ENCODE results near the gene KIF5A.
"Not testable (repeated sequence)": the region's sequence is repeated elsewhere in the genome, so short reads cannot be mapped to it uniquely, and the experiment has no call there.

Gene KIF5A

DNA sequence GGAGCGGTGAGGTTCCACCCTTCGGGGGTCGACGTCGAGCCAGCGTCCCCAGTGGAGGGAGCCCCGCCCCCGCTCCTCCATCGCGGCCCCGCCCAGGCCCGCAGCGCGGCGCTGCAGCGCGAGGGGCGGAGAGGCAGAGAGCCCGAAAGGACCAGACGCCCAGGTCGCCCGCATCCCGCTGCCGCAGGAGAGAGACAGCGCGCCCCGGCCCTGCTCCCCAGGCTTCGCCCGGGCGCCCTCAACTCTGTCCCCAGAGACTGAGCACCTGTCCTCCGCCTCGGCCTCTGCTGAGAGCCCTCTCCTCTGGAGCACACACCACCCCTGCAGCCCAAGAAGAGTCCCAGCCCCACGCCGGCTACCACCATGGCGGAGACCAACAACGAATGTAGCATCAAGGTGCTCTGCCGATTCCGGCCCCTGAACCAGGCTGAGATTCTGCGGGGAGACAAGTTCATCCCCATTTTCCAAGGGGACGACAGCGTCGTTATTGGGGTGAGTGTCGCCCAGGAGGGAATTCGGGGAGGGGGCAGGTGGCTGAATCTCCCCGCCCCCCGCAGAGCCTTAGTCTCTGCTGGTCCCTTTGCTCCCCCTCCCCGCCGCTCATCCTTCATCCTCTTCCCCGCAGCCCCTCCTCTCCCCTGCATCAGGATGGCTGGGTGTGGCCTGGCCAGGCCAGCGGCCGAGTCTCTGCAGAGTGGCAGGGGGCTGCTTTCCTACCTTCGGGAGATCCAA lies at the start of gene KIF5A:
KIF5A (plus strand) TSS at position 136 of the 732 bp plus-strand sequence; CDS start at position 364, 228 bp downstream.
- DNase-seq: no peak

DNA sequence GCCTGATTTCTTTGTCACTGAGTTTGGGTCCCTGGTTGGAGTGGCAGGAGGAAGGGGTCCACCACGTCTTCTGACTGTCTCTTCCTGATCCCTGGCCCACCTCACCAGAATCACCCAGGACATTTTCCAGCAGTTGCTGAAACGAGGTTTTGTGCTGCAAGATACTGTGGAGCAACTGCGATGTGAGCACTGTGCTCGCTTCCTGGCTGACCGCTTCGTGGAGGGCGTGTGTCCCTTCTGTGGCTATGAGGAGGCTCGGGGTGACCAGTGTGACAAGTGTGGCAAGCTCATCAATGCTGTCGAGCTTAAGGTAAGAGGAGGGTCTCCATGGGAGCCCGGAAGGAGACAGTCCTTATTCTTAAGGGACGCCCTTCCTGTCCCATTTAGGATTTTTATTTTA lies 49.6 kb upstream of the KIF5A start:
- no peak for DNase-seq

DNA sequence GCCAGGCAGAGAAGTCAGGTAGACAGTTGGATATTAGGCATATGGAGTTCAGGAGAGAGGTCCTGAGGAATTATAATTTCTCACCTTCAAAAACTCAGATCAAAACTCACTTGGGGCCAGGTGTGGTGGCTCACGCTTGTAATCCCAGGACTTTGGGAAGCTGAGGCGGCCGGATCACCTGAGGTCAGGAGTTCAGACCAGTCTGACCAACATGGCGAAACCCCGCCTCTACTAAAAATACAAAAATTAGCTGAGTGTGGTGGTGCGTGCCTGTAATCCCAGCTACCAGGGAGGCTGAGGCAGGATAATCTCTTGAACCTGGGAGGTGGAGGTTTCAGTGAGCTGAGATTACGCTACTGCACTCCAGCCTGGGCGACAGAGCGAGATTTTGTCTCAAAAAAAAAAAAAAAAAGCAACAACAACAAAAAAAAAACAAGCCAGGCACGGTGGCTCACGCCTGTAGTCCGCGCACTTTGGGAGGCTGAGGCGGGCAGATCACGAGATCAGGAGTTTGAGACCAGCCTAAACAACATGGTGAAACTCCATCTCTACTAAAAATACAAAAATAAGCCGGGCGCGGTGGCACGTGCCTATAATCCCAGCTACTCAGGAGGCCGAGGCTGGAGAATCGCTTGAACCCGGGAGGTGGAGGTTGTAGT lies 47.4 kb upstream of the KIF5A start:
- not testable (repeated sequence) for DNase-seq

DNA sequence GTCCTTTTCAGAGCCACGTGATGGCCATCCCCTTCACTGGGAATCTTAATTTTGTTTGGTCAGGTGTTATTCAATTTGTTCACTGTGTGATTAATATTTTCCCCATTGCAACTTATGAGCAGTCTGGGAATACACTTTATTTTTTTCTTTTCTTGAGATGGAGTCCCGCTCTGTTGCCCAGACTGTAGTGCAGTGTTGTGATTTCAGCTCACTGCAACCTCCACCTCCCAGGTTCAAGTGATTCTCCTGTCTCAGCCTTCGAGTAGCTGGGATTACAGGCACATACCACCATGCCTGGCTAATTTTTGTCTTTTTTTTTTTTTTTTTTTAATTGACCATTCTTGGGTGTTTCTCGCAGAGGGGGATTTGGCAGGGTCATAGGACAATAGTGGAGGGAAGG lies 43.3 kb upstream of the KIF5A start:
- not testable (repeated sequence) for DNase-seq

DNA sequence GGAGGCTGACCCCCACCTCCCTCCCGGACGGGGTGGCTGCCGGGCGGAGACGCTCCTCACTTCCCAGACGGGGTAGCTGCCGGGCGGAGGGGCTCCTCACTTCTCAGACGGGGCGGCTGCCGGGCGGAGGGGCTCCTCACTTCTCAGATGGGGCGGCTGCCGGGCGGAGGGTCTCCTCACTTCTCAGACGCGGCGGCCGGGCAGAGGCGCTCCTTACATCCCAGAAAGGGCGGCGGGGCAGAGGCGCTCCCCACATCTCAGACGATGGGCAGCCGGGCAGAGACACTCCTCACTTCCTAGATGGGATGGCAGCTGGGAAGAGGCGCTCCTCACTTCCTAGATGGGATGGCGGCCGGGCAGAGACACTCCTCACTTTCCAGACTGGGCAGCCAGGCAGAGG lies 42.0 kb upstream of the KIF5A start:
- DNase-seq: not testable (repeated sequence)

DNA sequence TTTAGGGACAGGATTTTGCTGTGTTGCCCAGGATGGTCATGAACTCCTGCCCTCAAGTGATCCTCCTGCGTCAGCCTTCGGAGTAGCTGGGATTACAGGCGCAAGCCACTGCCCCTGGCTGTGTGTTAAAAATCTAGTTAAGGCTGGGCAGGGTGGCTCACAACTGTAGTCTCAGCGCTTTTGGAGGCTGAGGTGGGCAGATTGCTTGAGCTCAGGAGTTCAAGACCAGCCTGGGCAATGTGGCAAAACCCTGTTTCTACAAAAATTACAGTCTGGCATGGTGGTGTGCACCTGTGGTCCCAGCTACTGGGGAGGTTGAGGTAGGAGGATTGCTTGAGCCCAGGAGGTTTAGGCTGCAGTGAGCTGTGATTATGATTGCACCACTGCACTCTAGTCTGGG lies 38.7 kb upstream of the KIF5A start:
- no peak for DNase-seq

DNA sequence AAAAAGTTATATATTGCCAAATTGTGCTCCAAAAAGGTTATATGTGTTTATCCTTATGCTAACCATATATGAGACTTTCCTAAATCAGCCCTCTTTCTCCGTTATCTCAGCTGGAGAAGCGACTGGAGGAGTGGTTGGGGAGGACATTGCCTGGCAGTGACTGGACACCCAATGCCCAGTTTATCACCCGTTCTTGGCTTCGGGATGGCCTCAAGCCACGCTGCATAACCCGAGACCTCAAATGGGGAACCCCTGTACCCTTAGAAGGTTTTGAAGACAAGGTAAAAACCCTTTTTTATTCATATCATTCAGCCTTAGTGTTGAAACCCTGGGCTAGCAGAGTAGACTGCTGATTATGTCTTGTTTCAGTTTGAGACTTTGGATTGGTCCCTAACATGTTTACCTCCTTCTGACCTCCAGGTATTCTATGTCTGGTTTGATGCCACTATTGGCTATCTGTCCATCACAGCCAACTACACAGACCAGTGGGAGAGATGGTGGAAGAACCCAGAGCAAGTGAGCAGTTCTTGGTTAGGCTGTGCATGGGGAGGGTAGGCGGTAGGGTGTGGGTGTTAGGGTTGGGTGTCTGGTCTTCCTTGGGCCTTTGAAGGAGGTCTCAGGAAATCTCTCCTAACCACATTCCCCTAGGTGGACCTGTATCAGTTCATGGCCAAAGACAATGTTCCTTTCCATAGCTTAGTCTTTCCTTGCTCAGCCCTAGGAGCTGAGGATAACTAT lies 38.1 kb upstream of the KIF5A start:
- no peak for DNase-seq

DNA sequence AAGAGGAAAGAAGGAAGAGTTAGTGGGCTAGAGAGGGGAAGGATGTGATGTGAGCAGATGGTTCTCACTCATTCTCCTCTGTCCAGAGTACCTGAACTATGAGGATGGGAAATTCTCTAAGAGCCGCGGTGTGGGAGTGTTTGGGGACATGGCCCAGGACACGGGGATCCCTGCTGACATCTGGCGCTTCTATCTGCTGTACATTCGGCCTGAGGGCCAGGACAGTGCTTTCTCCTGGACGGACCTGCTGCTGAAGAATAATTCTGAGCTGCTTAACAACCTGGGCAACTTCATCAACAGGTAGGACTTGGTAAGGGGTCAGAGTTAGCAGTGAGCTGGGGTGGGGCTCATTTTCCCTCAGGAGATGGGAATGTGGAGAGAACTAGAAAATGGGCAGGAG lies 37.2 kb upstream of the KIF5A start:
- no peak for DNase-seq

DNA sequence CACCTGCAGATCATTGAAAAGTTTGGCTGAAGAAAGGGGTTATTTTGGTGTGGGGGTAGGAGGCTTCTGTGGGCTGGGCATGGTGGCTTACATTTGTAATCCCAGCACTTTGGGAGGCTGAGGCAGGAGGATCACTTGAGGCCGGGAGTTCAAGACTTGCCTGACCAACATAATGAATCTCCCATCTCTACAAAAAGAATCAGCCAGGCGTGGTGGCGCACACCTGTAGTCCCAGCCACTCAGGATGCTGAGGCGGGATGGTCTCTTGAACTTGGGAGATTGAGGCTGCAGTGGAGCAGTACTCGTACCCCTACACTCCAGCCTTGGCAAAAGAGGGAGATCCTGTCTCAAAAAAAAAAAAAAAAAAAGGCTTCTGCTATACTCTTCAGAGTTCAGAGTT lies 36.6 kb upstream of the KIF5A start:
- DNase-seq: no peak

DNA sequence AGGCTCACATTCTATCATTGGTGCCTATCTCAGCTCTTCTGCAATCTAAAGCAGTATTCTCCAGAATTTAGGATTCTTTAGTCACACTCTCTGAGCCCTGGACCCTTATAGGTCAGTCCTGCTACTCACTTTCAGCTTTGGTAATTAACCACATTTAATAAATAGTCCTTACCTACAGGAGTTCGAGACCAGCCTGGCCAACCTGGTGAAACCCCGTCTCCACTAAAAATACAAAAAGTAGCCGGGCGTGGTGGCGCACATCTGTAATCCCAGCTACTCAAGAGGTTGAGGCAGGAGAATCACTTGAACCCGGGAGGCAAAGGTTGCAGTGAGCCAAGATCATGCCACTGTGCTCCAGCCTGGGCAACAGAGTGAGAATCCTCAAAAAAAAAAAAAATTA lies 36.2 kb upstream of the KIF5A start:
- DNase-seq: not testable (repeated sequence)

DNA sequence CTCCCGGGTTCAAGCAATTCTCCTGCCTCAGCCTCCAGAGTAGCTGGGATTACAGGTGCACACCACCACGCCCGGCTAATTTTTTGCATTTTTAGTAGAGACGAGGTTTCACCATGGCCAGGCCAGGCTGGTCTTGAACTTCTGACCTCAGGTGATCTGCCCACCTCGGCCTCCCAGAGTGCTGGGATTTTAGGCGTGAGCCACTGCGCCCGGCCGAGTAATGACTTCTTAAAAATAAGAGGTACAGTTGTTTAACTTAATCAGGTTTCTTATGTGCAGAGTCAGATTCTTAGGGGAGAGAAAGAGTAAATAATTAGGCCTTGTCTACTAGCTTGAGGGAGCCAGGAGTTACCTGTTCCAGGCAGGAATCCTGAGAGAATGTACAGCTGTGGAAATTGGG lies 35.6 kb upstream of the KIF5A start:
- not testable (repeated sequence) for DNase-seq

DNA sequence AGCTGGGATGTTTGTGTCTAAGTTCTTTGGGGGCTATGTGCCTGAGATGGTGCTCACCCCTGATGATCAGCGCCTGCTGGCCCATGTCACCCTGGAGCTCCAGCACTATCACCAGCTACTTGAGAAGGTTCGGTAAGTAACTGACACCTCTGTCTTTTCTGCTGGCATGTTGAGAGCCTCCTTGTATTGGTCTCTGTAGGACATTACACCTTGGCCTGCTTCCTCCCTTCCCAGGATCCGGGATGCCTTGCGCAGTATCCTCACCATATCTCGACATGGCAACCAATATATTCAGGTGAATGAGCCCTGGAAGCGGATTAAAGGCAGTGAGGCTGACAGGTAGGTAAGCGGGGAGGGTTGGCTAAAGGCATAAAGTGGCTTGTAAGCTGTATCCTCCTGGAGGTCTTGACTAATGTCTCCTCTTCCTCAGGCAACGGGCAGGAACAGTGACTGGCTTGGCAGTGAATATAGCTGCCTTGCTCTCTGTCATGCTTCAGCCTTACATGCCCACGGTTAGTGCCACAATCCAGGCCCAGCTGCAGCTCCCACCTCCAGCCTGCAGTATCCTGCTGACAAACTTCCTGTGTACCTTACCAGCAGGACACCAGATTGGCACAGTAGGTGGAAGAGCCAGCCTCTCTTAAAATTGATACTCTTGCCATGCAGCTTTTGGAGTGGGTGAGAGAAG lies 35.0 kb upstream of the KIF5A start:
- DNase-seq: no peak

DNA sequence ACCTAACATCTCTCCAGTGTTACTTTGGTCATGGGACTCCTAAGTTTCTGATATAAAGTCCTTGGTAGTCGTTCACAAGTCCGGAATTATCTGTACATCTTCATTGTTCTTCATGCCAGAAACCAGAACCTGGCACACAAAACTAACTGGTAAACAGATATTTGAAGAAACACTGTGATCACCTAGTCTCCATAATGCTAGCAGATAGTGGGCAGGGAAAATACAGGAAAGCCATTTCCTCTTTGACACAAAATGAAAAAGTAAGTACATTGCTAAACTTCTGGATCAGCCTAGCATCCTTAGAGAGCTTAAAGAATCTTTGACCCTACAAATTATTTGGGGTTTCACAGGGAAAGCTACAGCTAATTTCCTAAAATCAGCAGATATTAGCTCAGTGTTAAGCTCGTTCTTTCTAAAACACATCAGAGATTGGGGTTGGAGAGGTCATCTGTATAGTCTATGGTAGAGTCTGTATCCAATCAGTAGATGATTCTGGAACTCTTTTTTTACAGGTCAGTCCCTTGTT lies 34.4 kb upstream of the KIF5A start:
- no peak for DNase-seq

DNA sequence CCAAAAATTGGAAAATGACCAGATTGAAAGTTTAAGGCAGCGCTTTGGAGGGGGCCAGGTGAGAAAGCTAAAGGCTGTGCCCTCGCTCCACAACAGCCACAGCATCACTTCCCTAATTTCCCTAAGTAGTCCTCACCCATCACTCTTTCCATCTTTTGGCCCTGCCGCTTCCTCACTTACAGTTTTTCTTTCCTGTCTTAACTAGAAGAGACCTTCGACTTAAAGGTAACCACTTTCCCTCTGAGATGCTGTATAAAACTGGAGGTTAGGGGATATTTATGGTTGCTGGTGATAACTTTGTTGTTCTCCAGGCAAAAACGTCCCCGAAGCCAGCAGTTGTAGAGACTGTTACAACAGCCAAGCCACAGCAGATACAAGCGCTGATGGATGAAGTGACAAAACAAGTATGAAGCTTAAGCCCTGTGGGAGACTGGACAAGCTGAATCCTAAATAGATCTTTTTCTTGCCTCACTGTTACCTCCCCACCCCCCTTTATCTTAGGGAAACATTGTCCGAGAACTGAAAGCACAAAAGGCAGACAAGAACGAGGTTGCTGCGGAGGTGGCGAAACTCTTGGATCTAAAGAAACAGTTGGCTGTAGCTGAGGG lies 33.8 kb upstream of the KIF5A start:
- DNase-seq: no peak

DNA sequence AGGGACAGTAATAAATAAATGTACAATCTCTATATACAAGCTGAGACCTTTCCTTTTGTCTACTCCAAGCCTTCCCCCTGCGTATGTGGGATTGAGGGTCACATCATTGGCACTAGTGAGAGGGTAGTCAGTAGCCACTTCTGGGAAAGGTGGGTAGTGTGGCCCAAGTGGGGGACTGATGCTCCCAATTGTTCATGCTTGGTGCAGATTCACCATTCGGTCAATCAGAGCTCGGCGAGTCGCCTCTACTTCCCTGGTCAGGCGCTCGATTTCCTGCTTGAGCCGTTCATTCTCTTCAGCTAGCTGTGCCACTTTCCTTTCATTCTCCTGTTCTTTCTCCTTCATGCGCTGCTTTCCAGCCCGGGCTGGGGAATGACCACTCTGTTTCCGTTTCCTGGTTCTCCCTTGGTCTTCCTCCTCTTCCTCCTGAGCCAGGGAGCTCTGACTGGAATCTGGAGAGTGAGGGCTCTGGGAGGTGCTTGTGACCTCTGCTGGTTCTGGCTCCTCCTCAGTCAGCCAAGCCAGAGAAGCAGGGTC lies 33.2 kb upstream of the KIF5A start:
- no peak for DNase-seq

DNA sequence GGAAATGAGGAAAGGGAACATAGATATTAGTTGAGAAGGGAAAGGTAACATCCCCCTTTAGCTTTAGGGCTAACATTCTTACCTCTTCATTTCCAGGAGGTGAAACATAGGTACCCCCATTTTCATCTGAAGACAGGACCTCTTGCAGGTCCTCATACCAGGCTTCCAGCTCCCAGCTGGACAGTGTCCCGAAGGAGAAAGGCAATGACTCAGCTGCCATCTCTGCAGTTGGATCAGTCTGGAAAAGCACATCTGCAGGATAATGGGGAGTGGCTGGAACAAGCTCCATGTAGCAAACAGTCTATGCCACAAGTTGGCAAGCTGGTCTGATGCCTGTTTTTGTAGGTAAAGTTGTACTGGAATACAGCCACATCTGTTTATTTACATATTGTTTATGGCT lies 32.7 kb upstream of the KIF5A start:
- DNase-seq: no peak

DNA sequence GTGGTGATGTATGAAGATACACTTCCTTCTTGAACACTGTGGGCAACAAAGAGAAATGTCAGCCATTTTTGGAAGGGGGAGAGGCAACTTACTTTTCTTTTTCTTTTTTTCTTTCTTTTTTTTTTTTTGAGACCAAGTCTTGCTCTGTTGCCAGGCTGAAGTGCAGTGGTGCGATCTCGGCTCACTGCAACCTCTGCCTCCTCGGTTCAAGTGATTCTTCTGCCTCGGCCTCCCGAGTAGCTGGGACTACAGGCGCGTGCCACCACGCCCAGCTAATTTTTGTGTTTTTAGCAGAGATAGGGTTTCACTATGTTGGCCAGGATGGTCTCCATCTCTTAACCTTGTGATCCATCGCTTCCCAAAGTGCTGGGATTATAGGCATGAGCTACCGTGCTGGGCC lies 32.1 kb upstream of the KIF5A start:
- DNase-seq: not testable (repeated sequence)

DNA sequence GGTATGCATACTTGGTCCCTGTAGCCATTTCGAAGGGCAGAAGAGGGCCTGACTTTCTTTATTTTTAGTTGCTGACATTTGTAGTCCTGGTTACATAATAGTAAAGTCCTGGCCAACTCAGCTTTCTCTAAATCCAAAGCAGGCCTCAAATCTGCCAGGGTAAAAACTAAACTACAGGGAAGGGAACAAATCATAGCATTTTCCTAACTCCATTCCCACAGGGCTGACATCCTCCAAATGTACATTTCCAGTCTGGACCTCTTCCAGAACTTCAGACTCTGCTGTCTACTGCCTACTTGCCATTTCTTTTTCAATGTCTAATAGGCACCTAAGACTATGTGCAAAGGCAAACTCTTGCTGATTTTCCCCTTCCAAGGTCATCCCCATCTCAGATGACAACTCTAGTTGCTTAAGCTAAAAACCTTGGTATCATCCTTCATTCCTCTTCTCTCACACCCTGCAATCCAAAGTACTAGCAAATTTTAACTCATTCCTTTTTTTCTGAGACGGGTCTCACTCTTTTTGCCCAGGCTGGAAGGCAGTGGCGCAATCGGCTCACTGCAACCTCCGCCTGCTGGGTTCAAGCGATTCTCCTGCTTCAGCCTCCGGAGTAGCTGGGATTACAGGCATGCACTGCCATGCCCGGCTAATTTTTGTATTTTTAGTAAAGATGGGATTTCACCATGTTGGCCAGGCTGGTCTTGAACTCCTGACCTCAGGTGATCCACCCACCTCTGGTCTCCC lies 31.5 kb upstream of the KIF5A start:
- DNase-seq: no peak

DNA sequence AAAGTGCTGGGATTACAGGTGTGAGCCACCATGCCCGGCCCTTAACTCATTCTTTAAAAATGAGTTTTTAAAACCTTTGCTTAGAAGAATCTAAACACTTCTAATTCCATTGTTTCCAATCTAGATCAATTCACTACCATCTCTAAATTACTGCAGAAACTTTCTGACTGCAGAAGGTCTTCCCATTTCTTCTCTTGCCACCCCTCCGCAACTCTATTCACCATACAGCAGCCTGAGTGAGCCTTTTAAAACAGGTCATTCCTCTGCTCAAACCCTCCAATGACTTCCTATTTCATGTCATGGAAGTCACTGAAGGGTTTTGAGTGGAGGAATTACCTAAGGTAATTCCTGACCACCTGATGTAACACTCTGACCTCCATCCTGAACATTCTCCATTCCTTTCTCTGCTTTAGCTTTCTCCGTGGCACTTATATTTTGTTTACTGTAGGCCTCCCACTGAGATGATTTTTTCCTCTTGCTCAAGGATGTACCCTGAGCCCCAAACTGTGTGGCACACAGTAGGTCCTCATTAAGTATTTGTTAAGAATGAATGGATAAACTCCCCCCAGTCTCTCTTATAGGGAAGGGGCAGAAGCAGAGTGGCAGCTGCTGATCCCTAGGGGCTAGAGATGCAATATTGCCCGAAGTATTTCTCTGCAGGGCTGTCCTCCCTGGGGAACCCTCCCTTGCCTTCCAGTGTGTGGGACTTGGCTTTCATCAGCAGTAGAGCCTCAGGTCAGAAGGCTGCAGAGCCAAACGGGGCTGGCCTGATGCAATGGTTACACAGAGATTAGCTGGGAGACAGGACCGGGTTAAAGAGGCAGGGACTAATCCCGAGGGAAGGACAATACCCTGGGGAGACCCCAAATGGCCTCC lies 30.7 kb upstream of the KIF5A start:
- DNase-seq: no peak

DNA sequence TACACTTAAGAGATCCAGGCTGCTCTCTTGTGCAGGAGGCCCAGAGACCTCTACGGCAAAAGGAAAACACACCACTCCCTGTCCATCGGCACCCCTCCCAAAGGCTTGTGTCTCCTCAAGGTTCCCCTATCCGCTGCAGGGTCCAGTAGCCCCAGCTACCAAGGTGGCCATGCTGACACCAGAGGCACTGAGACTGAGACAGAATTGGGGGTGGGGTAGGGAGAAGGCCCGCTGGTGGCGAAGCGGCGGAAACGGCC lies 30.1 kb upstream of the KIF5A start:
- DNase-seq: peak; percentile 72
